Pancreas (tissue), 10 donors: ENCODE measurements around the gene DNAH17. TPM values are rescaled to one million over a fixed set of nuclear protein-coding genes. Genes with fewer than 3 reads are reported as not detected.
A peak's percentile ranks its signal among the peaks of the same experiment; 100 is the strongest.

Experiments used
- ATAC-seq, 4 donors: fragments of 200-7000 bp; cut with Tn5 transposase; one replicate each; pipeline versions ENCODE4 v1.8.0 to v1.9.1; 2020; ENCODE audit warnings: mild to moderate bottlenecking in 4 of 4, moderate library complexity in 4 of 4
- DNase-seq, 6 donors: peaks; one replicate each; pipeline ENCODE4 v3.0.0-alpha.2; 2020
- FAIRE-seq: peaks from 2 replicates; lab custom pipeline; 2012; peaks lifted over from hg19 to GRCh38; lab: Jason Lieb, UNC
- H3K27ac ChIP-seq, 4 donors: fragments of 200-600 bp; sonication (generic); 1 replicate in 3 of 4; 2 replicates in 1 of 4; pipeline versions ENCODE4 v1.5.0 to v1.8.0; 2020
- H3K27me3 ChIP-seq, 4 donors: fragments of 200-600 bp; one replicate each; pipeline ENCODE4 v1.8.0; 2021
- H3K36me3 ChIP-seq, 3 donors: fragments of 200-600 bp; sonication (generic) in 1 of 3; one replicate each; pipeline versions ENCODE4 v1.5.0 to v1.8.0; 2020 to 2021
- H3K4me1 ChIP-seq, 3 donors: fragments of 200-600 bp; one replicate each; pipeline ENCODE4 v1.8.0; 2021
- H3K4me3 ChIP-seq, 4 donors: fragments of 200-600 bp; sonication (generic) in 2 of 4; one replicate each; pipeline versions ENCODE4 v1.5.0 to v1.8.0; 2020 to 2021
- H3K9me3 ChIP-seq, 4 donors: fragments of 200-600 bp; one replicate each; pipeline ENCODE4 v1.8.0; 2021
- CTCF ChIP-seq, 4 donors: fragments of 200-600 bp; sonication (generic) in 3 of 4; IDR thresholded peaks; one replicate each; pipeline versions ENCODE4 v1.5.0 to v1.8.0; 2021; ENCODE audit warnings: antibody characterized with exemption in 4 of 4
- WGBS, 2 donors: extraction: QIAGEN DNeasy Blood & Tissue Kit; methylation state at CpG; one replicate each; pipeline ENCODE4 v1.1.7; 2013; 5-methylcytosine and 5-hydroxymethylcytosine counted together
- intact Hi-C, 3 donors: fragments of 100-400 bp; cut with DNase I; formaldehyde crosslinking; loops; one replicate each; pipeline versions ENCODE4 v1.11.1 to v1.14.2; 2022
- polyA plus RNA-seq, 2 donors: library from polyadenylated mRNA; stranded (reverse); fragments of 200-250 nt; gene quantifications; one replicate each; pipeline ENCODE4 v1.2.3, GENCODE V29; 2013
- total RNA-seq, 6 donors: library from RNA; stranded (reverse); fragmentation: NEBNext Ultra II Directional in 4 of 6; extraction: Animal tissue kit (Norgen Biotek cat#: 25700) in 4 of 6; gene quantifications; one replicate each; pipeline versions ENCODE4 v1.2.1 to v1.2.4, GENCODE V29; 2021 to 2023
- donor health status: healthy with polysubstance abuse.
- donor health status: DM: no; HTN: no; CAD: no; lungs with moderate emphysema.
- donor health status: DM: no; HTN: no; CAD: no.
- donor health status: control.
- donor health status: control.
- donor health status: Bipolar disorder and iron deficiency.
- donor health status: DM: yes; HTN: yes; CAD: no.
- donor health status: DM: no; HTN: no; CAD: no.
- donor health status: DM: no; HTN: no; CAD: no.
- donor health status: DM: yes; HTN: yes; CAD: no.

Gene DNAH17
- total and polyA plus RNA-seq, 8 donors, result 0.02 to 0.08 (median 0.03) TPM; not detected in 5

DNA sequence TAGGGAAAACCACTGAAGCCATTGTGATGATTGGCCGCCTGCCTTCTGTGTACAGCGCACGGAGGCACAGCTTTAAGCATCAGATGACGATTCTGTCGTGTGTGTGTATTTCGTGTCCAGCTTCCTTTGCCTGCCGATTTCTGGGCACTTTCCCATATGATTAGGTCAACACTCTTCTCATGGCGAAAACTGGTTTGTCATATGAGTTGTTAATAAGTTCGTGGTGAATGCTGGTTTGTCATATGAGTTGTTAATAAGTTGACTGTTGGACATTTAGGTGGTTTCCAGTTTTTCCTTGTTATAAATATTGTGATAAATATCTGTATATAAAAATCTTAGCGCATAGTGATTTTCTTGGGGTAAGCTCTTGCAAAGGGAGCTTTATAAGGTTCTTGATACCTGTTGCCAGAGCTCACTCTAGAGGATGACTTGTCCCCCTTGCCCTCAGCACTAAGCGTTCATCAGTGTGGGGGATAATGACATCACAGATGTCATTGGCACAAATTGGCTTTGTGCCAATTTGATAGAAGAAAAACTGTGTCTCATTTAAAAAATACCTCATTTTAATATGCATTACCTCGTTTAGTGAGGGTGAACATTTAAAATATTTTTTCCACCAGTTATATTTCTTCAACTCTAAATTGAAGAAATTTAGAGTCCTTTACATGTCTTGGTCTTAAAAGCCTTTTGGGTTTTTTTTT lies 158.7 kb downstream of the DNAH17 start:
- intact Hi-C loops, result loop anchor here in 1 of 3 donors (5.0 kb wide), 1 partner anchor 56 kb away; the partner anchor contains the start of gene SOCS3
- FAIRE-seq, result no peak
- peaks cover 0 to 11% (median 0%) of the 10 kb centered on the region in 3 donors for H3K4me1 ChIP-seq
- TF ChIP-seq CTCF (IDR thresholded peaks at IDR 0.05), result no peak
- H3K36me3 ChIP-seq, result peaks cover under 1 to 7% (median 6%) of the 10 kb centered on the region in 3 donors
- DNase-seq, result no peak
- H3K27me3 ChIP-seq, result no peaks in the 10 kb centered on the region
- ATAC-seq, result no peak
- WGBS, 2 donors, result 66% methylated on average over 12 of the region's 12 CpGs
- no peaks in the 10 kb centered on the region for H3K9me3 ChIP-seq
- no peak overlapping the region for H3K4me3 ChIP-seq
- peak overlapping the region in 1 of 4 donors; percentile 70 for H3K27ac ChIP-seq

GRCh38 chr17:78417531-78417909 lies 159.7 kb downstream of the DNAH17 start:
- ATAC-seq (no peak), DNase-seq (peak in 1 of 6 donors; percentile 44), FAIRE-seq (no peak)
- intact Hi-C loops, result loop anchor here in 1 of 3 donors (5.0 kb wide), 1 partner anchor 55 kb away; the partner anchor contains the start of gene SOCS3
- H3K27ac ChIP-seq, result peak overlapping the region in 2 of 4 donors; percentile 70 to 78
- no peak overlapping the region for H3K4me3 ChIP-seq
- no peak for TF ChIP-seq CTCF (IDR thresholded peaks at IDR 0.05)
- H3K4me1 ChIP-seq, result peaks cover 0 to 11% (median 0%) of the 10 kb centered on the region in 3 donors
- H3K27me3 ChIP-seq, result no peaks in the 10 kb centered on the region
- 93 to 95% methylated on average over 13 of the region's 13 CpGs for WGBS, 2 donors
- H3K9me3 ChIP-seq, result no peaks in the 10 kb centered on the region
- H3K36me3 ChIP-seq, result peaks cover 0 to 7% (median 6%) of the 10 kb centered on the region in 3 donors

DNA sequence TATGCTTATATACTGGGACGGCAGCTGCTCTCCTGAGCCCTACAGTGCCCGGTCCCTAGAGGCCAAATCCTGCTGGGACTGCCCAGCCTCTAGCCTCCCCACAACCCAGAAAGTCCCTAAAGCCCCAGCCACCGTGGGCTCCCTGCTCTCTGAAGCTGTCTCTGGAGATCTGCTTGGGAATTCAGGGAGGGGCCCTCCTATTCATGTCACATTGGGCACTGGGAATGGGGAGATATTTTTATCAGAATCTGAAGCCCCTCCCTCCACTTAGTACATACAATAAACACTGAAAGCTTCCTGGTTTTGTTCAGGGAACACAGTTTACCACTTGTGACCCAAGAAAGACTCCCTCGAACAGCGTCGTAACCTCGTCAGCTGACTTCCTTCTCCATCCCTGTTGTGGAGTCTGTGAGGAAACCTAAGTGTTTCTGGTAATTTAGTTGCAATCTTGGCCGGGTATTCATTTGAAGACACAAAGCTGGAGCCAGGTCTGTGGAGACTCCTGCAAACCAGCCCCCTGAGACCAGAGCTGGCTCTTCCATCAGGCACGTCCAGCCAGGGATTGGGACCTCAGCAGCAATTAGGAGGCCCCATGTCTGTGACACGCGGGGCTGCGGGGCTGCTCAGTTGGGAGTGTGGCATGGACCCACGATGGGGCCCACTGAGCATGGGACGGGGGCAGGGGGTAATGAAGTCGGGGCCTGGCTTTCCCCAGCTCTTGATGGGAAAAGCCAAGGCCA lies 160.2 kb downstream of the DNAH17 start:
- H3K4me3 ChIP-seq, result no peak overlapping the region
- no peaks in the 10 kb centered on the region for H3K27me3 ChIP-seq
- DNase-seq (no peak), ATAC-seq (peak in 3 of 4 donors; percentile 39 to 61 (median 60)), FAIRE-seq (no peak)
- intact Hi-C loops, result loop anchor here in 1 of 3 donors (5.0 kb wide), 1 partner anchor 55 kb away; the partner anchor contains the start of gene SOCS3
- peak overlapping the region in 2 of 4 donors; percentile 70 to 78 for H3K27ac ChIP-seq
- peaks cover 0 to 7% (median 6%) of the 10 kb centered on the region in 3 donors for H3K36me3 ChIP-seq
- no peaks in the 10 kb centered on the region for H3K9me3 ChIP-seq
- no peak for TF ChIP-seq CTCF (IDR thresholded peaks at IDR 0.05)
- H3K4me1 ChIP-seq, result peaks cover 0 to 11% (median 0%) of the 10 kb centered on the region in 3 donors
- 86 to 88% methylated on average over 15 of the region's 15 CpGs for WGBS, 2 donors

GRCh38 chr17:78415821-78416711 lies 161.1 kb downstream of the DNAH17 start:
- no peaks in the 10 kb centered on the region for H3K27me3 ChIP-seq
- 60 to 64% methylated on average over 17 of the region's 17 CpGs for WGBS, 2 donors
- intact Hi-C loops, result loop anchor here in 1 of 3 donors (5.0 kb wide), 1 partner anchor 54 kb away; the partner anchor contains the start of gene SOCS3
- peaks cover 0 to 7% (median 6%) of the 10 kb centered on the region in 3 donors for H3K36me3 ChIP-seq
- DNase-seq, result peak in 1 of 6 donors; percentile 61
- H3K9me3 ChIP-seq, result no peaks in the 10 kb centered on the region
- FAIRE-seq, result no peak
- no peak overlapping the region for H3K4me3 ChIP-seq
- H3K4me1 ChIP-seq, result peaks cover 0 to 11% (median 0%) of the 10 kb centered on the region in 3 donors
- no peak for TF ChIP-seq CTCF (IDR thresholded peaks at IDR 0.05)
- ATAC-seq, result peak in 2 of 4 donors; percentile 2 to 7
- H3K27ac ChIP-seq, result peak overlapping the region in 2 of 4 donors; percentile 70 to 78
